DMS53 treated with DMSO at 0.1 percent for 48 hours (cell line): ENCODE results near the gene VAMP8.
"Not testable (repeated sequence)": the region's sequence is repeated elsewhere in the genome, so short reads cannot be mapped to it uniquely, and the experiment has no call there.

Source experiments
- DNase-seq: peaks from one replicate; lab custom pipeline; 2025; ENCODE audit not compliant: unreplicated experiment; lab: John Stamatoyannopoulos, UW

The VAMP8 gene

GRCh38 chr2:85597241-85597640 is 19.9 kb downstream of the VAMP8 start:
- no peak for DNase-seq

- DNase-seq, result no peak
Measured at GRCh38 chr2:85598594-85599340, 21.4 kb downstream of the VAMP8 start.

- DNase-seq, result no peak
Measured at GRCh38 chr2:85599468-85600234, 22.3 kb downstream of the VAMP8 start.

- DNase-seq, result no peak
Measured at GRCh38 chr2:85600235-85600575, 22.8 kb downstream of the VAMP8 start.

- DNase-seq, result no peak
Measured at GRCh38 chr2:85600951-85601770, 23.8 kb downstream of the VAMP8 start.

GRCh38 chr2:85601771-85602475 is 24.5 kb downstream of the VAMP8 start:
- DNase-seq, result no peak

GRCh38 chr2:85602476-85603234 is 25.3 kb downstream of the VAMP8 start, which contains the start of gene TMEM150A:
TSS of gene TMEM150A (minus strand) at chr2:85602698. CDS start at chr2:85601948, 750 bp downstream.
- DNase-seq, result peak; percentile 88

GRCh38 chr2:85604133-85604444 is 26.7 kb downstream of the VAMP8 start:
- DNase-seq, result not testable (repeated sequence)

GRCh38 chr2:85604568-85605339 is 27.4 kb downstream of the VAMP8 start:
- DNase-seq, result no peak

- no peak for DNase-seq
Measured at GRCh38 chr2:85605406-85606115, 28.2 kb downstream of the VAMP8 start.

GRCh38 chr2:85606116-85606455 is 28.7 kb downstream of the VAMP8 start:
- DNase-seq, result no peak

GRCh38 chr2:85607268-85608215 is 30.2 kb downstream of the VAMP8 start:
- DNase-seq, result no peak

- DNase-seq, result peak; percentile 47
Measured at GRCh38 chr2:85611217-85611704, 33.9 kb downstream of the VAMP8 start.

GRCh38 chr2:85611705-85612587 is 34.6 kb downstream of the VAMP8 start, which contains the start of gene C2orf68:
TSS of gene C2orf68 (minus strand) at chr2:85612066. CDS start at chr2:85611984, 82 bp downstream.
- peak; percentile 90 for DNase-seq

- DNase-seq, result no peak
Measured at GRCh38 chr2:85613717-85614515, 36.5 kb downstream of the VAMP8 start.

GRCh38 chr2:85614757-85615156 is 37.4 kb downstream of the VAMP8 start:
- DNase-seq, result not testable (repeated sequence)
